Measurements from ENCODE around the gene PYGO2. TPM values are rescaled to one million over a fixed set of nuclear protein-coding genes. Genes with fewer than 3 reads are reported as not detected.
"Not testable (repeated sequence)": the region's sequence is repeated elsewhere in the genome, so short reads cannot be mapped to it uniquely, and the experiment has no call there.

Gene PYGO2
- total RNA-seq, 1 experiment from 2014 or later = 18.4 TPM

DNA sequence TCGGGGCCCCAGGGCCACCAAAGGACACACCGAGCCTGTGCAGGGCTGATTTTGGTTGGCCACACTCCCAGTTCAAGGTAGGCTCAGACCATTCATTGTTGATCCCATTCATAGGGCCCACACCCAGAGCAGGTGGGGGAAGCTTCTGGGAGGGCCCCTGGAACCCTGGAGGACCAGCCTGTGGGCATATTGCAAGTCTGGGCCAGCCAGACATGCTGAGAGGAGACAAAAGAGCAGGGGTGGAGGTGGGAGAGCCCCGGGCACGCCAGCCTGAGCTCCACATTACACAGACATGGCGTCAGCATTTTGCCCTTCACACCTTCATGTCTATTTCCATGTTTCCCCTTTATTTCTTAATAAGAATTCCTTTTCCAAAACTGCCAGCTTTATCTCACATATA, 50.7 kb downstream of the PYGO2 start:
- DNase-seq (ENCODE audit: low read depth) = no peak

DNA sequence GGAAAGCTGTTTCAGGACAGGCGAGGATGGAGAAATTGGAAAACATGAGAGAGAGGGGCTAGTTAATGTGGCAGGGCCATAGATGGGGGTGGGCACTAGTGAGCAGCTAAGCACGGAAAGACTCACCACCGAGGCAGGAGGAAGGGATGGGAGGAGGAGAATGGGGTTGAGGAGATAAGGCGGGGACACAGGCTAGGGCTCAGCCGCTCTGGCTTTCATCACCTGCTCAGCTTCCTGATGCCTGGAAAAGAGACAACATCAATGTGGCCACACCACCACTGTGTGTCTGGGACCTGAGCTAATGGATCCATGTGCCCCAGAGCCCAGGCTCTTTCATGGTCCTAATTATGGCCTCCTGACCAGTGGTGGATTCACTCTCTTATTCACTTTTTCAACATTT, 52.6 kb downstream of the PYGO2 start:
- DNase-seq (ENCODE audit: low read depth) = no peak

DNA sequence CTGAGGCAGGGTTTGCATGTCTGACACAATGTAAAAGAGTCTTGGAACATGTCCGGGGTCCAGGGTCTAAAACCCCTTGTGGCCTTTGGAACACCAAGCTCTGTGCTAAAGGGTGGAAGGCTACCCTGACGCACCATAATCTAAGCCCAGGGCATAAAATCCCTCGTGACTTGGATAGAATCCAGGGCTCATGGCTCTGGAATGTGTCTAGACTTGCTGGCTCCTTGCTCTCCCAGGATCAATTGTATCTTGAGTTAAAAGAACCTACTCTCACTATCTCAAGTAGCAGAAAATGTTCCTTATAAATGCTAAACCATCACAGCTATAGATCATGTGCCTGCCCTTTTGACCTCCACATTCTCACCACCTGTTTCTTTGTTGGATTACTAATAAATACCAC, 53.5 kb downstream of the PYGO2 start:
- not testable (repeated sequence) for DNase-seq (ENCODE audit: low read depth)

Other genes starting within 250 kb of the PYGO2 start
- gene KCNN3, start 91.5 kb downstream of the PYGO2 start, total RNA-seq (2014; rRNA removed; shearing (Covaris generic)) = 0.29 and 0.72 TPM in 2 replicates
- gene PMVK, start 25.1 kb downstream of the PYGO2 start, total RNA-seq (2014; rRNA removed; shearing (Covaris generic)) = 8.7 and 9.3 TPM in 2 replicates
- 14.7 and 23.3 TPM in 2 replicates for gene PBXIP1, start 5.7 kb downstream of the PYGO2 start, total RNA-seq (2014; rRNA removed; shearing (Covaris generic))
- 111 and 115 TPM in 2 replicates for gene SHC1, start 9.0 kb upstream of the PYGO2 start, total RNA-seq (2014; rRNA removed; shearing (Covaris generic))
- gene CKS1B, start 12.9 kb upstream of the PYGO2 start, total RNA-seq (2014; rRNA removed; shearing (Covaris generic)) = 344 and 400 TPM in 2 replicates
- 22.5 and 26.0 TPM in 2 replicates for gene FLAD1, start 21.6 kb upstream of the PYGO2 start, total RNA-seq (2014; rRNA removed; shearing (Covaris generic))
- gene LENEP, start 31.8 kb upstream of the PYGO2 start, total RNA-seq (2014; rRNA removed; shearing (Covaris generic)) = 1.7 TPM in 1 of 2 replicates, not detected in the other
- 4.9 and 6.9 TPM in 2 replicates for gene ZBTB7B, start 41.0 kb upstream of the PYGO2 start, total RNA-seq (2014; rRNA removed; shearing (Covaris generic))
- not detected in 2 replicates for gene DCST2, start 72.0 kb upstream of the PYGO2 start, total RNA-seq (2014; rRNA removed; shearing (Covaris generic))
- gene DCST1, start 72.0 kb upstream of the PYGO2 start, total RNA-seq (2014; rRNA removed; shearing (Covaris generic)) = not detected in 2 replicates
- 30.6 and 31.8 TPM in 2 replicates for gene ADAM15, start 89.5 kb upstream of the PYGO2 start, total RNA-seq (2014; rRNA removed; shearing (Covaris generic))
- 4.7 and 5.8 TPM in 2 replicates for gene EFNA4, start 102.0 kb upstream of the PYGO2 start, total RNA-seq (2014; rRNA removed; shearing (Covaris generic))
- gene EFNA3, start 117.1 kb upstream of the PYGO2 start, total RNA-seq (2014; rRNA removed; shearing (Covaris generic)) = 0.48 and 0.68 TPM in 2 replicates
- gene EFNA1, start 166.1 kb upstream of the PYGO2 start, total RNA-seq (2014; rRNA removed; shearing (Covaris generic)) = 0.59 and 2.5 TPM in 2 replicates
- gene SLC50A1, start 174.1 kb upstream of the PYGO2 start, total RNA-seq (2014; rRNA removed; shearing (Covaris generic)) = 24.2 and 32.5 TPM in 2 replicates
- gene DPM3, start 178.7 kb upstream of the PYGO2 start, total RNA-seq (2014; rRNA removed; shearing (Covaris generic)) = 65.8 and 168 TPM in 2 replicates
- gene KRTCAP2, start 211.5 kb upstream of the PYGO2 start, total RNA-seq (2014; rRNA removed; shearing (Covaris generic)) = 169 and 172 TPM in 2 replicates
- gene TRIM46, start 212.1 kb upstream of the PYGO2 start, total RNA-seq (2014; rRNA removed; shearing (Covaris generic)) = 2.3 and 2.9 TPM in 2 replicates
- gene THBS3, start 246.1 kb upstream of the PYGO2 start, total RNA-seq (2014; rRNA removed; shearing (Covaris generic)) = 4.1 and 8.1 TPM in 2 replicates
- gene MTX1, start 246.9 kb upstream of the PYGO2 start, total RNA-seq (2014; rRNA removed; shearing (Covaris generic)) = 88.3 and 97.7 TPM in 2 replicates